HuH-7 (cell line): ENCODE data around the gene C10orf120.

Experiments
- DNase-seq: peaks from one replicate; pipeline ENCODE4 v3.0.0; 2011; ENCODE audit warnings: low spot score

The C10orf120 gene

GRCh38 chr10:122660696-122661095 is 39.0 kb downstream of the C10orf120 start:
- DNase-seq, result no peak

GRCh38 chr10:122659651-122660050 is 40.0 kb downstream of the C10orf120 start:
- no peak for DNase-seq

GRCh38 chr10:122659126-122659525 is 40.5 kb downstream of the C10orf120 start:
- DNase-seq, result no peak

GRCh38 chr10:122658356-122659049 is 41.1 kb downstream of the C10orf120 start:
- DNase-seq, result no peak

- no peak for DNase-seq
Observed at GRCh38 chr10:122657729-122658128, 41.9 kb downstream of the C10orf120 start.

GRCh38 chr10:122657255-122657654 is 42.4 kb downstream of the C10orf120 start:
- no peak for DNase-seq

- no peak for DNase-seq
Observed at GRCh38 chr10:122656741-122657140, 42.9 kb downstream of the C10orf120 start.

GRCh38 chr10:122656308-122656705 is 43.3 kb downstream of the C10orf120 start:
- DNase-seq, result no peak

GRCh38 chr10:122655524-122656307 is 43.9 kb downstream of the C10orf120 start:
- no peak for DNase-seq

- no peak for DNase-seq
Observed at GRCh38 chr10:122650331-122650730, 49.3 kb downstream of the C10orf120 start.

GRCh38 chr10:122649903-122650302 is 49.7 kb downstream of the C10orf120 start:
- DNase-seq, result no peak

GRCh38 chr10:122648599-122649428 is 50.8 kb downstream of the C10orf120 start:
- peak; percentile 69 for DNase-seq
